HL-60/S4 treated with phorbol 12-myristate 13-acetate at 8.2 ng/mL for 4 days and 3 days (cell line): Measurements from ENCODE around the gene SPRING1.
"Not testable (repeated sequence)": the region's sequence is repeated elsewhere in the genome, so short reads cannot be mapped to it uniquely, and the experiment has no call there.

Experiments
- in situ Hi-C: fragments of 300-500 bp; cut with MboI; formaldehyde crosslinking; loops from 2 replicates; pipeline ENCODE4 v1.15.0; 2022; ENCODE audit warnings: low sequenced_read_pairs

The SPRING1 gene

GRCh38 chr12:116742787-116743186, 4.9 kb upstream of the SPRING1 start:
- in situ Hi-C loops = not testable (repeated sequence)

GRCh38 chr12:116739381-116739887, 1.6 kb upstream of the SPRING1 start:
- in situ Hi-C loops = no loop called here

GRCh38 chr12:116736962-116737773, 701 bp downstream of the SPRING1 start:
- in situ Hi-C loops = no loop called here

GRCh38 chr12:116735951-116736599, 1.8 kb downstream of the SPRING1 start:
- in situ Hi-C loops = no loop called here

- in situ Hi-C loops = no loop called here
Measured at GRCh38 chr12:116735084-116735483, 2.8 kb downstream of the SPRING1 start.

- in situ Hi-C loops = no loop called here
Measured at GRCh38 chr12:116734156-116734768, 3.6 kb downstream of the SPRING1 start.

- in situ Hi-C loops = no loop called here
Measured at GRCh38 chr12:116731801-116732200, 6.1 kb downstream of the SPRING1 start.

GRCh38 chr12:116727891-116728290, 10.0 kb downstream of the SPRING1 start:
- in situ Hi-C loops = no loop called here

- in situ Hi-C loops = no loop called here
Measured at GRCh38 chr12:116727261-116727660, 10.6 kb downstream of the SPRING1 start.

GRCh38 chr12:116726694-116727093, 11.2 kb downstream of the SPRING1 start:
- in situ Hi-C loops = no loop called here

GRCh38 chr12:116722245-116722644, 15.6 kb downstream of the SPRING1 start:
- in situ Hi-C loops = loop anchor here (25.0 kb wide), 1 partner anchor 390 kb away; no protein-coding TSS in a partner anchor

- in situ Hi-C loops = loop anchor here (25.0 kb wide), 1 partner anchor 392 kb away; no protein-coding TSS in a partner anchor
Measured at GRCh38 chr12:116719731-116720528, 17.9 kb downstream of the SPRING1 start.

- in situ Hi-C loops = loop anchor here (25.0 kb wide), 1 partner anchor 393 kb away; no protein-coding TSS in a partner anchor
Measured at GRCh38 chr12:116718655-116719454, 19.0 kb downstream of the SPRING1 start.

GRCh38 chr12:116717466-116718437, 20.1 kb downstream of the SPRING1 start:
- in situ Hi-C loops = loop anchor here (25.0 kb wide), 1 partner anchor 395 kb away; no protein-coding TSS in a partner anchor

GRCh38 chr12:116714175-116714574, 23.7 kb downstream of the SPRING1 start:
- in situ Hi-C loops = loop anchor here (25.0 kb wide), 1 partner anchor 398 kb away; no protein-coding TSS in a partner anchor

GRCh38 chr12:116713527-116713926, 24.3 kb downstream of the SPRING1 start:
- in situ Hi-C loops = loop anchor here (25.0 kb wide), 1 partner anchor 399 kb away; no protein-coding TSS in a partner anchor

GRCh38 chr12:116712458-116713303, 25.2 kb downstream of the SPRING1 start:
- in situ Hi-C loops = loop anchor here (25.0 kb wide), 1 partner anchor 400 kb away; no protein-coding TSS in a partner anchor
